B cell (primary cell): ENCODE measurements around the gene C17orf113. TPM values are rescaled to one million over a fixed set of nuclear protein-coding genes. Genes with fewer than 3 reads are reported as not detected.
A peak's percentile ranks its signal among the peaks of the same experiment; 100 is the strongest.

Experiments
- ATAC-seq: fragments of 200-7000 bp; cut with Tn5 transposase; one replicate; pipeline ENCODE4 v1.10.0; 2021; ENCODE audit warnings: low read depth, mild to moderate bottlenecking, moderate number of reproducible peaks, moderate library complexity
- CTCF ChIA-PET: fragments of 350-600 bp; sonication (Branson Sonifier 250); formaldehyde crosslinking; loops from one replicate; lab custom pipeline; 2021; ENCODE audit warnings: antibody characterized with exemption, inconsistent platforms; lab: Charles Lee
- POLR2A ChIA-PET: fragments of 350-600 bp; sonication (Branson Sonifier 250); formaldehyde crosslinking; loops from one replicate; lab custom pipeline; 2021; ENCODE audit warnings: antibody characterized with exemption; lab: Charles Lee
- DNase-seq: peaks from one replicate; pipeline ENCODE4 v3.0.0; 2013
- H2AFZ ChIP-seq: 2 replicates; pipeline ENCODE4 v1.6.1; 2012; ENCODE audit warnings: mild to moderate bottlenecking, low read depth, low read length; ENCODE audit not compliant: insufficient read depth, poor library complexity, severe bottlenecking
- H3K27ac ChIP-seq, 2 donors: 1 replicate in 1 of 2; 2 replicates in 1 of 2; pipeline ENCODE4 v1.5.1; 2012 to 2013; ENCODE audit warnings: low read length in 2 of 2, mild to moderate bottlenecking in 2 of 2, moderate library complexity in 1 of 2
- H3K27me3 ChIP-seq, 4 experiments: fragments of 200-600 bp in 1 of 4; sonication (generic) in 1 of 4; replicated peaks in 1 of 4; 1 replicate in 2 of 4; 2 replicates in 2 of 4; pipeline versions ENCODE4 v1.6.1 to v1.7.0; 2013 to 2016; ENCODE audit warnings: low read length in 3 of 4, mild to moderate bottlenecking in 2 of 4, mixed read lengths in 1 of 4, moderate library complexity in 1 of 4; ENCODE audit not compliant: insufficient read depth in 4 of 4, control insufficient read depth in 3 of 4; ENCODE audit errors: control extremely low read depth in 1 of 4
- H3K36me3 ChIP-seq, 2 experiments: replicated peaks in 1 of 2; 1 replicate in 1 of 2; 2 replicates in 1 of 2; pipeline versions ENCODE4 v1.6.1 to v1.7.1; 2013; ENCODE audit warnings: low read length in 1 of 2; ENCODE audit not compliant: insufficient read depth in 2 of 2, control insufficient read depth in 1 of 2; ENCODE audit errors: control extremely low read depth in 1 of 2, extremely low read depth in 1 of 2
- H3K4me1 ChIP-seq, 2 donors: fragments of 200-600 bp in 1 of 2; sonication (generic) in 1 of 2; 1 replicate in 1 of 2; 2 replicates in 1 of 2; pipeline versions ENCODE4 v1.5.1 to v1.6.1; 2013 to 2017; ENCODE audit warnings: low read length in 2 of 2; ENCODE audit not compliant: control insufficient read depth in 2 of 2, insufficient read depth in 2 of 2
- H3K4me2 ChIP-seq: replicated peaks from 2 replicates; pipeline ENCODE3; 2012; ENCODE audit warnings: mild to moderate bottlenecking, low read depth, low read length; ENCODE audit not compliant: poor library complexity, severe bottlenecking
- H3K4me3 ChIP-seq, 5 experiments: fragments of 200-600 bp in 1 of 5; sonication (generic) in 1 of 5; 1 replicate in 3 of 5; 2 replicates in 2 of 5; pipeline versions ENCODE4 v1.5.1 to v1.7.0; 2011 to 2016; ENCODE audit warnings: low read length in 4 of 5, mild to moderate bottlenecking in 4 of 5, low read depth in 2 of 5, control low read depth in 1 of 5, moderate library complexity in 1 of 5; ENCODE audit not compliant: insufficient read depth in 1 of 5; ENCODE audit errors: control extremely low read depth in 1 of 5, extremely low read depth in 1 of 5
- H3K79me2 ChIP-seq: fragments of 200-600 bp; sonication (generic); one replicate; pipeline ENCODE4 v1.6.0; 2016; ENCODE audit warnings: low read length; ENCODE audit not compliant: control insufficient read depth, insufficient read depth
- H3K9ac ChIP-seq: fragments of 200-600 bp; sonication (generic); 2 replicates; pipeline ENCODE4 v1.6.1; 2017; ENCODE audit warnings: mild to moderate bottlenecking, low read length, moderate library complexity
- H3K9me3 ChIP-seq, 3 donors: one replicate each; pipeline versions ENCODE4 v1.6.1 to v1.7.1; 2013; ENCODE audit warnings: low read length in 2 of 3; ENCODE audit not compliant: control insufficient read depth in 2 of 3, insufficient read depth in 1 of 3; ENCODE audit errors: control extremely low read depth in 1 of 3
- H4K20me1 ChIP-seq: 2 replicates; pipeline ENCODE4 v1.6.0; 2012; ENCODE audit warnings: mild to moderate bottlenecking, low read length; ENCODE audit not compliant: insufficient read depth, control insufficient read depth, poor library complexity, severe bottlenecking
- H3K27ac Mint-ChIP-seq: one replicate; pipeline ENCODE4 v1.8.0; 2021; ENCODE audit warnings: mixed read lengths
- H3K27me3 Mint-ChIP-seq: one replicate; pipeline ENCODE4 v1.8.0; 2021; ENCODE audit warnings: mixed read lengths
- H3K4me1 Mint-ChIP-seq: one replicate; pipeline ENCODE4 v1.8.0; 2021; ENCODE audit warnings: mixed read lengths
- H3K4me3 Mint-ChIP-seq: one replicate; pipeline ENCODE4 v1.8.0; 2021; ENCODE audit warnings: mixed read lengths
- H3K9me3 Mint-ChIP-seq: one replicate; pipeline ENCODE4 v1.8.0; 2022; ENCODE audit warnings: mixed read lengths; ENCODE audit not compliant: insufficient read depth
- EZH2 ChIP-seq: IDR thresholded peaks from 2 replicates; pipeline ENCODE4 v1.6.1; 2012; ENCODE audit warnings: borderline replicate concordance, low read depth, mild to moderate bottlenecking, moderate library complexity, low read length; ENCODE audit not compliant: insufficient read depth, poor library complexity, severe bottlenecking
- WGBS: methylation state at CpG from one replicate; pipeline ENCODE4 v1.1.5; 2013; ENCODE audit warnings: missing lambda C conversion rate; ENCODE audit not compliant: insufficient coverage; 5-methylcytosine and 5-hydroxymethylcytosine counted together
- intact Hi-C: fragments of 100-400 bp; cut with micrococcal nuclease; formaldehyde crosslinking; loops from one replicate; pipeline ENCODE4 v1.10.0; 2022
- polyA plus RNA-seq: library from polyadenylated mRNA; depleted of rRNA; stranded (reverse); fragments of >200 nt; gene quantifications from 2 replicates; pipeline ENCODE4 v1.2.3, GENCODE V29; 2012
- total RNA-seq, 2 donors: library from RNA; stranded (reverse); fragments of 120-200 nt in 1 of 2; gene quantifications; 1 replicate in 1 of 2; 2 replicates in 1 of 2; pipeline versions ENCODE4 v1.2.3 to v1.2.4, GENCODE V29; 2013 to 2022
- TF ChIP-seq, protein P1 (sequence below): fragments of 200-600 bp; IDR thresholded peaks from one replicate; pipeline ENCODE4 v1.8.0; 2022; ENCODE audit warnings: antibody characterized with exemption, mild to moderate bottlenecking

Gene C17orf113
- total and polyA plus RNA-seq, 2 donors (not counting 1 experiment from before 2014, with no cell fraction given), result 1.2 to 2.1 TPM

DNA sequence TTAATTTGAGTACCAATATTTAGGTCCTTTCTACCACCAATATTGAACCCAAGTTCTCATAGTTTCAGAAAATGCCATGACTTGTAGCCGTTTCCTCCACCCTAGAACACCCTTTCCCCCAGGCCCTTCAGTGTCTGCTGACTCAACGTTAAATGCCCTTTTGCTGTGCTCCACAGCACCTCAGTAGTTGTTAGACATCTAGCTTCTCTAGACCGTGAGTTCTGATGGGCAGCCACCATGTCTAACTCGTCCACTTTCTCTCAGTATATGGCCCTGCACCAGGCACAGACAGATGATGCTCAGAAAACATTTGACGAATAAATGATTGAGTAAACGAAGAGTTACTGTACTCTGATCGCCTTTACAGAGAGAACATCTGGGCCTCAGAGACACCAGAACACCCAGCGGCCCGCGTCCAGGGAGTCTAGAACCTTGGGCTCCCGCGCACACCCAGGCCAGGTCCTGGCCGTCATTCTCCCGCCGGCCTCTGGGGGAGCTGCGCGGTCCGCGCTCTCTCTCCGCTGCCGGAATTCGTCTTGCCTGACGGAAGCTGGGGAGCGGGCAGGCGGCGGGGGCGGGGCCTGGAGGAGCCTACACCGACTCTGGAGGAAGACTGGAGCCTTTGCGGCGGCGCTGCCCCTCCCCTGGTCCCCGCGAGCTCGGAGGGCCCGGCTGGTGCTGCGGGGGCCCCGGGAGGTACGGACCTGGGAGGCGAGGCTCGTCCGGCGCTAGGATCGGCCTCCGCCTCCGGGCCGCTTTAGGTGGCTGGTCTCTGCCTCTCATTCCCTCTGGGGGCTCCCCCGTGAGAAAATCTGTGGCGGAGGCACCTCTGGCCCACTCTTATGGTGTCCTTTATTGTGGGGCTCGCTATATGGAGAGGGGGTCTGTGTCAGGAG is 30.6 kb downstream of the C17orf113 start, which contains the start of gene NKIRAS2:
Gene NKIRAS2 (plus strand): TSS at position 582 of the 896 bp plus-strand sequence. CDS start 1,488 bp downstream, outside the sequence.
- H2AFZ ChIP-seq, result peak within 1 kb of the TSS; percentile 83
- TF ChIP-seq, protein P1, sequence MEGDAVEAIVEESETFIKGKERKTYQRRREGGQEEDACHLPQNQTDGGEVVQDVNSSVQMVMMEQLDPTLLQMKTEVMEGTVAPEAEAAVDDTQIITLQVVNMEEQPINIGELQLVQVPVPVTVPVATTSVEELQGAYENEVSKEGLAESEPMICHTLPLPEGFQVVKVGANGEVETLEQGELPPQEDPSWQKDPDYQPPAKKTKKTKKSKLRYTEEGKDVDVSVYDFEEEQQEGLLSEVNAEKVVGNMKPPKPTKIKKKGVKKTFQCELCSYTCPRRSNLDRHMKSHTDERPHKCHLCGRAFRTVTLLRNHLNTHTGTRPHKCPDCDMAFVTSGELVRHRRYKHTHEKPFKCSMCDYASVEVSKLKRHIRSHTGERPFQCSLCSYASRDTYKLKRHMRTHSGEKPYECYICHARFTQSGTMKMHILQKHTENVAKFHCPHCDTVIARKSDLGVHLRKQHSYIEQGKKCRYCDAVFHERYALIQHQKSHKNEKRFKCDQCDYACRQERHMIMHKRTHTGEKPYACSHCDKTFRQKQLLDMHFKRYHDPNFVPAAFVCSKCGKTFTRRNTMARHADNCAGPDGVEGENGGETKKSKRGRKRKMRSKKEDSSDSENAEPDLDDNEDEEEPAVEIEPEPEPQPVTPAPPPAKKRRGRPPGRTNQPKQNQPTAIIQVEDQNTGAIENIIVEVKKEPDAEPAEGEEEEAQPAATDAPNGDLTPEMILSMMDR, result peak; percentile 89
- no peak for TF ChIP-seq EZH2
- peak within 1 kb of the TSS; percentile 81 for H3K4me2 ChIP-seq
- peak within 1 kb of the TSS; percentile 28 to 78 for H3K27ac ChIP-seq
- peak within 1 kb of the TSS; percentile 76 for H3K9ac ChIP-seq
- CTCF ChIA-PET, result interaction anchor here (0.9 to 8.2 kb wide), 21 partner anchors 10 to 175 kb away, joined by 3 to 90 read pairs (median 4); partner anchors contain the start of genes CNP, DHX58, GHDC and ODAD4
- peak within 1 kb of the TSS; percentile 65 to 87 (median 73) for H3K4me3 ChIP-seq
- H3K27me3 ChIP-seq, result no peaks in the 10 kb centered on the region
- WGBS, result 8% methylated on average over 48 of the region's 49 CpGs
- peaks cover 71% of the 10 kb centered on the region for H3K79me2 ChIP-seq
- intact Hi-C loops, result loop anchor here (1.0 to 5.0 kb wide), 3 partner anchors 89 to 1202 kb away; partner anchors contain the start of gene ODAD4
- ATAC-seq (peak; percentile 77), DNase-seq (peak; percentile 93)
- POLR2A ChIA-PET, result interaction anchor here (0.5 to 1.3 kb wide), 7 partner anchors 29 to 330 kb away, joined by 3 to 11 read pairs (median 5); partner anchors contain the start of gene CNP
- Mint-ChIP-seq H3K4me3 (peak within 1 kb of the TSS; percentile 100), H3K27ac (peak within 1 kb of the TSS; percentile 83), H3K4me1 (peaks cover 64% of the 10 kb centered on the region), H3K27me3 (no peaks in the 10 kb centered on the region), H3K9me3 (no peaks in the 10 kb centered on the region)
- peaks cover 7% of the 10 kb centered on the region for H4K20me1 ChIP-seq
- peaks cover 0 to 26% of the 10 kb centered on the region in 2 experiments for H3K36me3 ChIP-seq
- H3K4me1 ChIP-seq, result peaks cover 46 to 53% of the 10 kb centered on the region in 2 donors
- no peaks in the 10 kb centered on the region for H3K9me3 ChIP-seq
